Measurements from ENCODE around the gene DUOX2. TPM values are rescaled to one million over a fixed set of nuclear protein-coding genes. Genes with fewer than 3 reads are reported as not detected.

DUOX2 gene
- total RNA-seq, 1 donor from 2014 or later, result 0.02 TPM

DNA sequence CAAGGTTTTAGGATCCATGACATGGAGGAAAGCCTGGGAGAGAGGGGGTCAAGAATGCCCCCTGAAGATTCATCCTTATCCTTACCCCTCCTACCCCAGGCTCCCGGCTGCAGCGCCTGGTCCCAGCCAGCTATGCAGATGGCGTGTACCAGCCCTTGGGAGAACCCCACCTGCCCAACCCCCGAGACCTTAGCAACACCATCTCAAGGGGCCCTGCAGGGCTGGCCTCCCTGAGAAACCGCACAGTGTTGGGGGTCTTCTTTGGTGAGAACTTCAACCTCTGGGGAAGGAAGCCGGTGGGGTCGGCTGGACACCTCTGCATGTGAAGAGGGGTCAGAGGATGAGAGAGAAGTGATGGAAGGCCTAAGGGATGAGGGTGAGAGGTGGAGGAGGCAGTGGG lies 20.1 kb upstream of the DUOX2 start:
- H3K27ac Mint-ChIP-seq (ENCODE audit: unreplicated experiment), result no peak overlapping the region
- no peaks in the 10 kb centered on the region for H3K36me3 Mint-ChIP-seq (ENCODE audit: low read depth)
- no peaks in the 10 kb centered on the region for H3K9me3 Mint-ChIP-seq
- no peak overlapping the region for H3K4me3 Mint-ChIP-seq
- H3K4me1 Mint-ChIP-seq, result peaks cover 6% of the 10 kb centered on the region
- TF ChIP-seq, protein P1, sequence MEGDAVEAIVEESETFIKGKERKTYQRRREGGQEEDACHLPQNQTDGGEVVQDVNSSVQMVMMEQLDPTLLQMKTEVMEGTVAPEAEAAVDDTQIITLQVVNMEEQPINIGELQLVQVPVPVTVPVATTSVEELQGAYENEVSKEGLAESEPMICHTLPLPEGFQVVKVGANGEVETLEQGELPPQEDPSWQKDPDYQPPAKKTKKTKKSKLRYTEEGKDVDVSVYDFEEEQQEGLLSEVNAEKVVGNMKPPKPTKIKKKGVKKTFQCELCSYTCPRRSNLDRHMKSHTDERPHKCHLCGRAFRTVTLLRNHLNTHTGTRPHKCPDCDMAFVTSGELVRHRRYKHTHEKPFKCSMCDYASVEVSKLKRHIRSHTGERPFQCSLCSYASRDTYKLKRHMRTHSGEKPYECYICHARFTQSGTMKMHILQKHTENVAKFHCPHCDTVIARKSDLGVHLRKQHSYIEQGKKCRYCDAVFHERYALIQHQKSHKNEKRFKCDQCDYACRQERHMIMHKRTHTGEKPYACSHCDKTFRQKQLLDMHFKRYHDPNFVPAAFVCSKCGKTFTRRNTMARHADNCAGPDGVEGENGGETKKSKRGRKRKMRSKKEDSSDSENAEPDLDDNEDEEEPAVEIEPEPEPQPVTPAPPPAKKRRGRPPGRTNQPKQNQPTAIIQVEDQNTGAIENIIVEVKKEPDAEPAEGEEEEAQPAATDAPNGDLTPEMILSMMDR (conservative IDR thresholded peaks at IDR 0.05), result no peak
- peaks cover 79% of the 10 kb centered on the region for H3K27me3 Mint-ChIP-seq (ENCODE audit: low read depth)
- DNase-seq (ENCODE audit: low read depth, low spot score), result no peak

DNA sequence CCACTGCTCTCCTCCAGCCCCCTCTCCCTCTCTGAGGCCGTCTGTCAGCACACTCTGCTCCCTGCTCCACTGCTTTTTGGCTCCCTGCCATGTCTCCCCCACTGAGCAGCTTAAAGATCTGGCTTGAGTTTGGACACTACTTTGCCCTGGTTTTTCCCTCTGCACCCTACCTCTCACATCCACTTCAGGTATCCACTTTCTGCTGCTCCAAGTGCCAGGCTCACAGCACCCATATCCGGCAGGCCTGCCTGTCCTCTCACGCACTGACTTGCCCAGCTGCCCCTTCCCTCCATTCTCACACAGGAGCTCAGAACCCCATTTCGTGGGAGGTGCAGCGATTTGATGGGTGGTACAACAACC lies 19.6 kb upstream of the DUOX2 start:
- Mint-ChIP-seq H3K4me3 (no peak overlapping the region), H3K36me3 (ENCODE audit: low read depth) (no peaks in the 10 kb centered on the region), H3K27me3 (ENCODE audit: low read depth) (peaks cover 84% of the 10 kb centered on the region), H3K27ac (ENCODE audit: unreplicated experiment) (no peak overlapping the region), H3K4me1 (peaks cover 9% of the 10 kb centered on the region), H3K9me3 (no peaks in the 10 kb centered on the region)
- TF ChIP-seq, protein P1 (conservative IDR thresholded peaks at IDR 0.05), result no peak
- DNase-seq (ENCODE audit: low read depth, low spot score), result no peak

DNA sequence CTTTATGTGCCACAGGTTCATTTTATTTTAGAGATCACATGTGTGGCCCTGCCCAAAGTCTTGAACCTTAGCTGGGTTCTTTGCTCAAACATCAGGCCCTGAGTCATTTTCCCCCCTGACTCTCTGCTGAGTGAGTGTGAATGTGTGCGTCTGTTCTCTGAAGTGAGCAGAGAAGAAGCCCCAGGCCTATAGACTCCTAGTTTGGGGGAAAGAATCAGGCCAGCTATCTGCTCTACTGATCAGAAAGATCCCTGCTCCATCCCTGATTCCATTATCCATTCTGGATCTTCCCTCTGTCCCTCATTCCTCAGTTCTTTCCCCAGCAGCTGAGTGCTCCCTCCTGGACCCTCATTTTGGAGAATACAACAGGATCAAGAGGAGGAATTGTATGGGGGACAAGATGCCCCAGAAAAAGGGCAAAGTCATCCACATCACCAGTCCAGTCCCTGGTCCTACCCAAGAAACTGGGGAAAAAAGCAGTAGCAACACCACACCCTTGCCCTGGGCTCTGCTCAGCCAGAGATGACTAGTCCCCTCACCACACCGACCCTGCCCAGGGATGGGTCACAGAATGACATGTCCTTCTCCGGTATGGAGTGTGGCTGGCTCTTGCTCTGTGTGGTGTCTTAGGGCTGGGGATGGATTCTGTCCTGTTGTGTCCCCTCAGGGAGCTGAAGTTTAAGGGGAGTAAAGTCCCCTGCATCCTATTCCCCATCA lies 19.0 kb upstream of the DUOX2 start:
- DNase-seq (ENCODE audit: low read depth, low spot score), result no peak
- Mint-ChIP-seq H3K9me3 (no peaks in the 10 kb centered on the region), H3K27me3 (ENCODE audit: low read depth) (peaks cover 84% of the 10 kb centered on the region), H3K27ac (ENCODE audit: unreplicated experiment) (no peak overlapping the region), H3K4me3 (no peak overlapping the region), H3K36me3 (ENCODE audit: low read depth) (no peaks in the 10 kb centered on the region), H3K4me1 (peaks cover 12% of the 10 kb centered on the region)
- TF ChIP-seq, protein P1 (conservative IDR thresholded peaks at IDR 0.05), result no peak

DNA sequence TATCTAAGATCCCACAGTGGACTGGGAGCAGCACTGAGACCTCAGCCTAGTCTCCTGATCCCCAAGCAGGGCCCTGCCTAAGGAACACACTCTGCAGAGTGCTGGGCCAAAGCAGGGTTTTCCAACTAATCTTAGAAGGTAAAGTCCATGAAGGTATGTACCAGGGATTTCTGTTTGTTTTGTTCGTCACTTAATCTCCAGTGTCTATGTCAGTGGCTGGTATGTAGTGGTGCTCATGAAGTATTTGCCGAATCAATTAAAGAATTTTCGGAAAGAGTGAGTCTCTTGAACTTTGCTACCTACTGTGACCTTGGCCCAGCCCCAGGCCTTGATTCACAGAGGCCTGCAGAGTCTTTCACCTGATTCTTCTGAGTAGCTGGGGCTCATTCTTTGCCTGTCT lies 17.5 kb upstream of the DUOX2 start:
- Mint-ChIP-seq H3K27ac (ENCODE audit: unreplicated experiment) (no peak overlapping the region), H3K4me1 (peaks cover 12% of the 10 kb centered on the region)

DNA sequence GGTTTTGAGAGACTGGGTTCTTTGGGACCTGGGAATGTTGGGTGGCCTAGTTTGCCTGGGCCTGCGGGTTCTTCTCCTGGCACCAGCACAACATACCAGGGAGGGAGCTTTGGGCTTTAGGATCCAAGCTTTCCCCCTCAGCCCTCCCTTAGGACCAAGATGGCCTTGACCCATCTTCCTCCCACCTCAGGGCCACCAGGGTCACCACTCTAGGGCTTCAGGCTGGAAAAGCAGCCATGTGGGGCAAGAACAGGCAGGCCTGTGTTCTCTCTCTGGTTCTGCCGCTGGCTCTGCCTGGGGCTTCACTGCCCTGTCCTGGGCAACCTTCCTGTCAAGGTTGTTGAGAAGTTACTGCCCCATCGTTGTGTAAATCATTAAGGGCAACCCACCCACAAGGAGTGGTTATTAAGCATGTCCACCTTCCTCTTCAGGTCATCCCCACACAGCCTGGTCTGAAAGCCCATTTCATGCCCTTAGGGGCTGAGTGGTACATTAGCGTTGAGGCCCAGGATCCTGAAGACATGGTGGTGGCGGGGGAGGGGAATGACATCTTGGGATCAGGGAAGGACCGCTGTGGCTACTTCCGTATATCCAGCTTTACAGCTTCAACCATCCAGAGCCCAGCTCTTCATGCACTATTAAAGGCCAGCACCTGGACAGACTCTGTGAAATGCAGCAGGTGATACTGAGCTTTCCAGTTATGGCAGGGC lies 16.5 kb upstream of the DUOX2 start:
- no peaks in the 10 kb centered on the region for H3K9me3 Mint-ChIP-seq
- H3K4me3 Mint-ChIP-seq, result no peak overlapping the region
- TF ChIP-seq, protein P1 (conservative IDR thresholded peaks at IDR 0.05), result no peak
- peaks cover 12% of the 10 kb centered on the region for H3K4me1 Mint-ChIP-seq
- no peaks in the 10 kb centered on the region for H3K36me3 Mint-ChIP-seq (ENCODE audit: low read depth)
- DNase-seq (ENCODE audit: low read depth, low spot score), result no peak
- peaks cover 97% of the 10 kb centered on the region for H3K27me3 Mint-ChIP-seq (ENCODE audit: low read depth)
- H3K27ac Mint-ChIP-seq (ENCODE audit: unreplicated experiment), result no peak overlapping the region

More for the DNA sequence above, 17.5 kb upstream of the DUOX2 start:
- no peaks in the 10 kb centered on the region for H3K9me3 Mint-ChIP-seq
- TF ChIP-seq, protein P1 (conservative IDR thresholded peaks at IDR 0.05), result no peak
- no peak overlapping the region for H3K4me3 Mint-ChIP-seq
- DNase-seq (ENCODE audit: low read depth, low spot score), result no peak
- H3K36me3 Mint-ChIP-seq (ENCODE audit: low read depth), result no peaks in the 10 kb centered on the region
- H3K27me3 Mint-ChIP-seq (ENCODE audit: low read depth), result peaks cover 93% of the 10 kb centered on the region
